Suprapubic skin (tissue), 4 donors: ENCODE measurements around the gene ZNF568. TPM values are rescaled to one million over a fixed set of nuclear protein-coding genes. Genes with fewer than 3 reads are reported as not detected.

Source experiments
- DNase-seq, 2 donors: peaks; one replicate each; pipeline ENCODE4 v3.0.0-alpha.2; 2019; ENCODE audit warnings: low spot score in 2 of 2
- H3K27ac ChIP-seq: fragments of 200-600 bp; sonication (generic); one replicate; pipeline ENCODE4 v1.5.1; 2019
- H3K27me3 ChIP-seq: fragments of 200-600 bp; sonication (generic); one replicate; pipeline ENCODE4 v1.5.1; 2019
- H3K36me3 ChIP-seq: fragments of 200-600 bp; sonication (generic); one replicate; pipeline ENCODE4 v1.5.1; 2019
- H3K4me1 ChIP-seq: fragments of 200-600 bp; sonication (generic); one replicate; pipeline ENCODE4 v1.5.1; 2019
- H3K4me3 ChIP-seq: fragments of 200-600 bp; sonication (generic); one replicate; pipeline ENCODE4 v1.5.1; 2019; ENCODE audit warnings: mild to moderate bottlenecking
- H3K9me3 ChIP-seq: fragments of 200-600 bp; sonication (generic); one replicate; pipeline ENCODE4 v1.5.1; 2019
- EP300 ChIP-seq: sonication (generic); formaldehyde crosslinking; IDR thresholded peaks from one replicate; pipeline ENCODE4 v1.6.1; 2017; ENCODE audit warnings: antibody characterized with exemption
- POLR2A ChIP-seq, 2 donors: fragments of 450-650 bp; IDR thresholded peaks; one replicate each; pipeline ENCODE4 v1.6.1; 2017; ENCODE audit warnings: antibody characterized with exemption in 2 of 2, mild to moderate bottlenecking in 2 of 2, moderate library complexity in 2 of 2
- POLR2AphosphoS5 ChIP-seq, 3 donors: sonication (generic); formaldehyde crosslinking; IDR thresholded peaks; one replicate each; pipeline ENCODE4 v1.6.1; 2017; ENCODE audit warnings: antibody characterized with exemption in 3 of 3
- WGBS: methylation state at CpG from one replicate; pipeline ENCODE4 v1.1.5; 2018; 5-methylcytosine and 5-hydroxymethylcytosine counted together
- total RNA-seq, 4 donors: library from RNA; depleted of rRNA; stranded (reverse); fragments of >200 nt; gene quantifications; one replicate each; pipeline ENCODE4 v1.1.0, GENCODE V29; 2016
- TF ChIP-seq, protein P1 (sequence below), 2 donors: fragments of 200-600 bp in 1 of 2; fragments of 450-650 bp in 1 of 2; sonication (generic) in 1 of 2; IDR thresholded peaks; one replicate each; pipeline ENCODE4 v1.5.1; 2016 to 2019; ENCODE audit warnings: antibody characterized with exemption in 2 of 2, mild to moderate bottlenecking in 1 of 2, moderate library complexity in 1 of 2

The ZNF568 gene
- total RNA-seq, 4 donors from 2014 or later, result 5.2 to 7.5 (median 6.9) TPM

DNA sequence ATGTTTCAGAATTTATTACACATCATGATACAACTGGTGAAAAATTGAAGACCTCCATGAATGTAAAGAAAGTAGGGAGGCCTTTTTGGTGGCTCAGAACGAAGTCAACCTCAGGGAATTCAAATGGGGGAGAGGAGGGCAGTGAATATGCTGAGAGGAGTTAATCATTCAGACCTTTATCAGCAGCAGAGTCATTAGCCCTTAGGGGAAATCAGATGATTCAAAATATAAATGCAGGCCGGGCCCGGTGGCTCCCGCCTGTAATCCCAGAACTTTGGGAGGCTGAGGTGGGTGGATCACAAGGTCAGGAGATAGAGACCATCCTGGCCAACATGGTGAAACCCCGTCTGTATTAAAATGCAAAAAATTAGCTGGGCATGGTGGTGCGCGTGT lies 81.7 kb downstream of the ZNF568 start:
- 88% methylated on average over 7 of the region's 7 CpGs for WGBS
- no peaks in the 10 kb centered on the region for H3K4me1 ChIP-seq
- no peak overlapping the region for H3K4me3 ChIP-seq
- no peaks in the 10 kb centered on the region for H3K27me3 ChIP-seq
- H3K27ac ChIP-seq, result no peak overlapping the region
- TF ChIP-seq POLR2AphosphoS5 (IDR thresholded peaks at IDR 0.05) (no peak), POLR2A (IDR thresholded peaks at IDR 0.05) (no peak), EP300 (no peak)
- TF ChIP-seq, protein P1, sequence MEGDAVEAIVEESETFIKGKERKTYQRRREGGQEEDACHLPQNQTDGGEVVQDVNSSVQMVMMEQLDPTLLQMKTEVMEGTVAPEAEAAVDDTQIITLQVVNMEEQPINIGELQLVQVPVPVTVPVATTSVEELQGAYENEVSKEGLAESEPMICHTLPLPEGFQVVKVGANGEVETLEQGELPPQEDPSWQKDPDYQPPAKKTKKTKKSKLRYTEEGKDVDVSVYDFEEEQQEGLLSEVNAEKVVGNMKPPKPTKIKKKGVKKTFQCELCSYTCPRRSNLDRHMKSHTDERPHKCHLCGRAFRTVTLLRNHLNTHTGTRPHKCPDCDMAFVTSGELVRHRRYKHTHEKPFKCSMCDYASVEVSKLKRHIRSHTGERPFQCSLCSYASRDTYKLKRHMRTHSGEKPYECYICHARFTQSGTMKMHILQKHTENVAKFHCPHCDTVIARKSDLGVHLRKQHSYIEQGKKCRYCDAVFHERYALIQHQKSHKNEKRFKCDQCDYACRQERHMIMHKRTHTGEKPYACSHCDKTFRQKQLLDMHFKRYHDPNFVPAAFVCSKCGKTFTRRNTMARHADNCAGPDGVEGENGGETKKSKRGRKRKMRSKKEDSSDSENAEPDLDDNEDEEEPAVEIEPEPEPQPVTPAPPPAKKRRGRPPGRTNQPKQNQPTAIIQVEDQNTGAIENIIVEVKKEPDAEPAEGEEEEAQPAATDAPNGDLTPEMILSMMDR (IDR thresholded peaks at IDR 0.05), result no peak
- peaks cover 41% of the 10 kb centered on the region for H3K36me3 ChIP-seq
- H3K9me3 ChIP-seq, result peaks cover 25% of the 10 kb centered on the region
- no peak for DNase-seq

DNA sequence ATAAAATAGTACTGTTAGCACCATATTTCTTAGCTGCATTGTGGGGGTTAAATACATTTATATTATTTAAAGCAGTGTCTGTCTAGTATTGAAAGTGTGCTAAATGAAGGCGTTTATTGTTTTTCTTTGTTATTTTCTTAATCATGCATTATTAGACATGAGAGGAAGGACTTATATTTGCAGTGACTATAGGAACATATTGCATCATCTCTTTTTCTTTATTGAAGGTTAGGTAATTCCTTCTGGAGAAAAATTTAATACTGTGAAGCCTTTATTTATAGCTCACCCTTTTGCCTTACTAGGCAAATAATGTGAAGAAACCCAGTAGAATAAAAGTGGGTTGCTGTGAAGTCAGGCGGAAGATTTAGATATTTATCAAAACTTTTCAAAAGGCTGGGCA lies 83.2 kb downstream of the ZNF568 start:
- no peak for DNase-seq
- H3K4me1 ChIP-seq, result no peaks in the 10 kb centered on the region
- H3K27ac ChIP-seq, result no peak overlapping the region
- peaks cover 18% of the 10 kb centered on the region for H3K9me3 ChIP-seq
- TF ChIP-seq, protein P1 (IDR thresholded peaks at IDR 0.05), result no peak
- TF ChIP-seq POLR2A (IDR thresholded peaks at IDR 0.05), result no peak
- peaks cover 35% of the 10 kb centered on the region for H3K36me3 ChIP-seq
- H3K27me3 ChIP-seq, result no peaks in the 10 kb centered on the region
- no peak overlapping the region for H3K4me3 ChIP-seq
- 96% methylated on average over 2 of the region's 2 CpGs for WGBS

DNA sequence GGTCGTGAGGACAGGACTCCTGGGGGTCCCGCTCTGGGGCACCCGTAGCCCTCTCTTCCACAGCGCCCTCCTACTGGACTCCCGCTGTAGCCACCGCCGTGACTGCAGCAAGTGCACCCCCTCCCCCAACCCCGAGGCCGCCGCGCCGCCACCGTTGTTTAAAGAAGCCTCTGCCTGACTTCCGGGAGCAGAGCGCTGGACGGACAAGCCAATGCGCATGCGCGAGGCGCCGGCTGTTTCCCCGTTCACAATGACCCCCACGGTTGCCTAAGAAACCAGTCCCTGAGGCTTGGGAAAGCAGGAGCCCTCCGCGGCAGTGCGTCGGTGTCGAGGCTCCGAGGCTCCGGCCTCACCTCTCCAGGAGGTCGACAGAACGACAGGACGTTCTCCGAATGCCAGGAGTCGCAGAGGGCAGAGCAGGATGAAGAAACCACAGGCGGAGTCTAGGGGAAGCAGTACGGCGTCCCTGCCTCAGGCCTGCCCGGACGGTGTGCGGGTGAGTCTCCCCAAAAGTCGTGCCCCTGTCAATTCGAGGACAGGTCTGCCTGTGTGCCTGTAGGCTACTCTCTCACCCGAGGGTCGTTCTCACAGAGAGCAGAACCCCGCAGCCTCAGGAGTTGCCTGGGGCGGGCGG lies 91.6 kb downstream of the ZNF568 start:
- H3K4me1 ChIP-seq, result no peaks in the 10 kb centered on the region
- H3K27me3 ChIP-seq, result no peaks in the 10 kb centered on the region
- no peak for DNase-seq
- TF ChIP-seq POLR2AphosphoS5 (IDR thresholded peaks at IDR 0.05) (no peak), EP300 (no peak), POLR2A (IDR thresholded peaks at IDR 0.05) (no peak)
- TF ChIP-seq, protein P1 (IDR thresholded peaks at IDR 0.05), result no peak
- no peaks in the 10 kb centered on the region for H3K36me3 ChIP-seq
- H3K4me3 ChIP-seq, result peak overlapping the region; percentile 33
- no peak overlapping the region for H3K27ac ChIP-seq
- H3K9me3 ChIP-seq, result peaks cover 32% of the 10 kb centered on the region
- WGBS, result 14% methylated on average over 35 of the region's 48 CpGs

DNA sequence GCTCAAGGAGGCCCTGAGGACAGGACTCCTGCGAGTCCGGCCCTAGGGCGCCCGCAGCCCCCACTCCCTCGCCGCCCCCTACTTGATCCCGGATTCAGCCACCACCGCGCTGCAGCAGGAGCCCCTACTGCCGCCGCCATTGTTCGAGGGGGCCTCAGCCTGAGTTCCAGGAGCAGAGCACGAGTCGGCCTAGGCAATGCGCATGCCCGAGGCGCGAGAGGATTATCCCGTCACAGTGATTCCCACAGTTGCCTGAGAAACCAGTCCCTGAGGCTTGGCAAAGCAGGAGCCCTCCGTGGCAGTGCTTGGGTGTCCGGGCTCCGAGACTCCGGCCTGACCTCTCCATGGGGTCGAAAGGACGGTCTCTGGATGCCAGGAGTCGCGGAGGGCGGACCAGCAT lies 93.7 kb downstream of the ZNF568 start:
- no peaks in the 10 kb centered on the region for H3K36me3 ChIP-seq
- no peaks in the 10 kb centered on the region for H3K27me3 ChIP-seq
- H3K9me3 ChIP-seq, result peaks cover 34% of the 10 kb centered on the region
- 87% methylated on average over 3 of the region's 28 CpGs for WGBS
- TF ChIP-seq, protein P1 (IDR thresholded peaks at IDR 0.05), result no peak
- no peak for TF ChIP-seq POLR2AphosphoS5 (IDR thresholded peaks at IDR 0.05)
- TF ChIP-seq POLR2A (IDR thresholded peaks at IDR 0.05), result no peak
- TF ChIP-seq EP300, result no peak
- no peak overlapping the region for H3K4me3 ChIP-seq
- H3K27ac ChIP-seq, result no peak overlapping the region
- H3K4me1 ChIP-seq, result no peaks in the 10 kb centered on the region
- DNase-seq, result no peak

DNA sequence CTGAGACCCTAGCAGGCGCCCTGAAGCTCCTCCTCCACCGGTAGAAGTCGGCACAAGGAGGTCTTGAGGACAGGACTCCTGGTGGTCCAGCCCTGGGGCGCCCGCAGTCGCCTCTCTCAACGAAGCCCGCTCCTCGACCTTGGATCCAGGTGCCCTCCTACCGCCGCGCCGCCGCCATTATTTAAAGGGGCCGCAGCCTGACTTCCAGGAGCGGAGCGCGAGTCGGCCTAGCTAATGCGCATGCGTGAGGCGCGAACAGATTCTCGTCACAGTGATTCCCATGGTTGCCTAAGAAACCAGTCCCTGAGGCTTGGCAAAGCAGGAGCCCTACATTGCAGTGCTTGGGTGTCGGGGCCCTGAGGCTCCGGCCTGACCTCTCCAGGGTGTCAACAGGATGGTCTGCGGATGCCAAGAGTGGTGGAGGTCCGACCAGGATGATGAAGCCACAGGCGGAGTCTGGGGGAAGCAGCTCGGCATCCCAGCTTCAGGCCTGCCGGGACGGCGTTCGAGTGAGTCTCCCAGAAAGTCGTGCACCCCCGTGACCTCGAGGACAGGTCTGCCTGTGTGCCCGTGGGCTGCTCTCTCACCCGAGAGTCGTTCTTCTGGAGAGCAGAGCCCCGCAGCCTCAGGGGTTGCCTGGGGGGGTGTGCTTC lies 96.1 kb downstream of the ZNF568 start:
- H3K36me3 ChIP-seq, result no peaks in the 10 kb centered on the region
- H3K27ac ChIP-seq, result no peak overlapping the region
- no peaks in the 10 kb centered on the region for H3K27me3 ChIP-seq
- WGBS, result 97% methylated on average over 29 of the region's 41 CpGs
- no peak for DNase-seq
- no peak overlapping the region for H3K4me3 ChIP-seq
- no peaks in the 10 kb centered on the region for H3K4me1 ChIP-seq
- H3K9me3 ChIP-seq, result peaks cover 38% of the 10 kb centered on the region
- TF ChIP-seq, protein P1 (IDR thresholded peaks at IDR 0.05), result no peak
- TF ChIP-seq POLR2A (IDR thresholded peaks at IDR 0.05) (no peak), POLR2AphosphoS5 (IDR thresholded peaks at IDR 0.05) (no peak), EP300 (no peak)
